CD14-positive monocyte (primary cell): ENCODE measurements around the gene ADAMTS9. TPM values are rescaled to one million over a fixed set of nuclear protein-coding genes. Genes with fewer than 3 reads are reported as not detected.

ENCODE experiments used
- DNase-seq, 3 donors: peaks; one replicate each; pipeline ENCODE4 v3.0.0-alpha.2; 2011 to 2022
- H2AFZ ChIP-seq: 2 replicates; pipeline ENCODE4 v1.6.0; 2012; ENCODE audit warnings: mild to moderate bottlenecking, low read depth, low read length, inconsistent platforms; ENCODE audit not compliant: insufficient read depth, poor library complexity, severe bottlenecking
- H3K27ac ChIP-seq, 2 donors: 1 replicate in 1 of 2; 2 replicates in 1 of 2; pipeline ENCODE4 v1.5.1; 2012 to 2013; ENCODE audit warnings: low read length in 2 of 2, control low read depth in 1 of 2, inconsistent platforms in 1 of 2, low read depth in 1 of 2, mild to moderate bottlenecking in 1 of 2
- H3K27me3 ChIP-seq, 2 donors: one replicate each; pipeline versions ENCODE4 v1.6.0 to v1.6.1; 2011 to 2013; ENCODE audit warnings: low read length in 2 of 2; ENCODE audit not compliant: control insufficient read depth in 2 of 2, insufficient read depth in 2 of 2
- H3K36me3 ChIP-seq, 2 donors: replicated peaks in 1 of 2; 1 replicate in 1 of 2; 2 replicates in 1 of 2; pipeline versions ENCODE4 v1.5.1 to v1.6.1; 2012 to 2013; ENCODE audit warnings: low read length in 2 of 2, control low read depth in 1 of 2, inconsistent platforms in 1 of 2, mild to moderate bottlenecking in 1 of 2; ENCODE audit not compliant: insufficient read depth in 2 of 2, control insufficient read depth in 1 of 2
- H3K4me1 ChIP-seq, 2 donors: 1 replicate in 1 of 2; 2 replicates in 1 of 2; pipeline versions ENCODE4 v1.5.1 to v1.6.1; 2012 to 2013; ENCODE audit warnings: low read length in 2 of 2, control low read depth in 1 of 2, inconsistent platforms in 1 of 2, mild to moderate bottlenecking in 1 of 2, moderate library complexity in 1 of 2; ENCODE audit not compliant: insufficient read depth in 2 of 2, control insufficient read depth in 1 of 2
- H3K4me2 ChIP-seq: replicated peaks from 2 replicates; pipeline ENCODE3; 2012; ENCODE audit warnings: low read length, moderate library complexity, mild to moderate bottlenecking; ENCODE audit not compliant: poor library complexity, severe bottlenecking; ENCODE audit errors: extremely low read depth
- H3K4me3 ChIP-seq, 3 experiments: fragments of 200-600 bp in 1 of 3; sonication (generic) in 1 of 3; replicated peaks in 1 of 3; 1 replicate in 2 of 3; 2 replicates in 1 of 3; pipeline ENCODE4 v1.5.1; 2011 to 2013; ENCODE audit warnings: low read length in 3 of 3, mild to moderate bottlenecking in 3 of 3, control low read depth in 2 of 3, low read depth in 2 of 3, inconsistent platforms in 1 of 3, moderate library complexity in 1 of 3
- H3K79me2 ChIP-seq: 2 replicates; pipeline ENCODE4 v1.6.0; 2012; ENCODE audit warnings: mild to moderate bottlenecking, control low read depth, inconsistent platforms, low read length, moderate library complexity; ENCODE audit not compliant: insufficient read depth
- H3K9ac ChIP-seq: 2 replicates; pipeline ENCODE4 v1.6.0; 2017; ENCODE audit warnings: low read length, mild to moderate bottlenecking; ENCODE audit not compliant: insufficient read depth, poor library complexity, severe bottlenecking
- H3K9me3 ChIP-seq, 2 donors: replicated peaks in 1 of 2; 1 replicate in 1 of 2; 2 replicates in 1 of 2; pipeline versions ENCODE4 v1.5.1 to v1.6.1; 2012 to 2013; ENCODE audit warnings: low read length in 2 of 2, control low read depth in 1 of 2; ENCODE audit not compliant: control insufficient read depth in 1 of 2, insufficient read depth in 1 of 2
- H4K20me1 ChIP-seq: 2 replicates; pipeline ENCODE4 v1.6.0; 2012; ENCODE audit warnings: mild to moderate bottlenecking, low read length, control low read depth, moderate library complexity; ENCODE audit not compliant: insufficient read depth
- H3K27ac Mint-ChIP-seq, 7 donors: one replicate each; pipeline ENCODE4 v1.8.0; 2020; ENCODE audit warnings: mild to moderate bottlenecking in 7 of 7, mixed read lengths in 7 of 7, moderate library complexity in 6 of 7, inconsistent platforms in 2 of 7
- H3K27me3 Mint-ChIP-seq, 3 donors: one replicate each; pipeline ENCODE4 v1.8.0; 2021 to 2022; ENCODE audit warnings: low read depth in 3 of 3, mild to moderate bottlenecking in 3 of 3, mixed read lengths in 3 of 3, moderate library complexity in 3 of 3, inconsistent platforms in 1 of 3
- H3K36me3 Mint-ChIP-seq, 2 donors: one replicate each; pipeline ENCODE4 v1.8.0; 2020; ENCODE audit warnings: mixed read lengths in 2 of 2, inconsistent platforms in 1 of 2, mild to moderate bottlenecking in 1 of 2
- H3K4me1 Mint-ChIP-seq: one replicate; pipeline ENCODE4 v1.8.0; 2020; ENCODE audit warnings: mild to moderate bottlenecking, mixed read lengths
- H3K4me3 Mint-ChIP-seq, 2 donors: one replicate each; pipeline ENCODE4 v1.8.0; 2020; ENCODE audit warnings: mild to moderate bottlenecking in 2 of 2, mixed read lengths in 2 of 2, moderate library complexity in 1 of 2
- H3K9me3 Mint-ChIP-seq, 7 donors: one replicate each; pipeline ENCODE4 v1.8.0; 2020 to 2022; ENCODE audit warnings: mixed read lengths in 7 of 7, mild to moderate bottlenecking in 6 of 7, moderate library complexity in 6 of 7, inconsistent platforms in 2 of 7
- CTCF ChIP-seq: fragments of 200-600 bp; IDR thresholded peaks from one replicate; pipeline ENCODE4 v1.8.0; 2022; ENCODE audit warnings: antibody characterized with exemption, mild to moderate bottlenecking
- WGBS: methylation state at CpG from one replicate; pipeline ENCODE4 v1.1.5; 2013; ENCODE audit warnings: missing lambda C conversion rate; ENCODE audit not compliant: insufficient coverage; 5-methylcytosine and 5-hydroxymethylcytosine counted together
- intact Hi-C, 2 donors: fragments of 100-400 bp; cut with micrococcal nuclease; formaldehyde crosslinking; loops; one replicate each; pipeline versions ENCODE4 v1.15.0 to v1.15.1; 2023
- polyA plus RNA-seq, 3 donors: library from polyadenylated mRNA; depleted of rRNA in 1 of 3; unstranded in 2 of 3; stranded (reverse) in 1 of 3; fragments of 300-500 nt in 2 of 3; fragments of >200 nt in 1 of 3; fragmentation: Illumina TruSeq in 2 of 3; gene quantifications; 1 replicate in 2 of 3; 2 replicates in 1 of 3; pipeline ENCODE4 v1.2.3, GENCODE V29; 2012 to 2021

The ADAMTS9 gene
- polyA plus RNA-seq, 3 donors = not detected

- Histone ChIP-seq H3K9me3 (no peaks in the 10 kb centered on the region), H3K4me2 (no peak overlapping the region), H3K27me3 (peaks cover under 1 to 15% of the 10 kb centered on the region in 2 donors), H3K27ac (no peak overlapping the region), H4K20me1 (no peaks in the 10 kb centered on the region), H3K9ac (no peak overlapping the region), H3K79me2 (no peaks in the 10 kb centered on the region), H2AFZ (no peak overlapping the region), H3K4me1 (no peaks in the 10 kb centered on the region), H3K36me3 (no peaks in the 10 kb centered on the region), H3K4me3 (no peak overlapping the region)
- H3K36me3 Mint-ChIP-seq = no peaks in the 10 kb centered on the region
- intact Hi-C loops = no loop called here
- no peak overlapping the region for H3K27ac Mint-ChIP-seq
- peaks cover 15 to 28% (median 18%) of the 10 kb centered on the region in 3 donors for H3K27me3 Mint-ChIP-seq
- no peak for TF ChIP-seq CTCF
- WGBS = no CpG with 5 or more reads among the region's 5 CpGs
- H3K4me1 Mint-ChIP-seq = no peaks in the 10 kb centered on the region
- no peak overlapping the region for H3K4me3 Mint-ChIP-seq
- no peak for DNase-seq
- peaks cover 0 to 6% (median 2%) of the 10 kb centered on the region in 7 donors for H3K9me3 Mint-ChIP-seq
Measured at GRCh38 chr3:64681015-64681414, 6.8 kb downstream of the ADAMTS9 start.

GRCh38 chr3:64680334-64680733, 7.5 kb downstream of the ADAMTS9 start:
- 86% methylated on average over 1 of the region's 4 CpGs for WGBS
- no peaks in the 10 kb centered on the region for H3K36me3 Mint-ChIP-seq

More at GRCh38 chr3:64680334-64680733, 7.5 kb downstream of the ADAMTS9 start:
- Histone ChIP-seq H4K20me1 (no peaks in the 10 kb centered on the region), H3K4me1 (no peaks in the 10 kb centered on the region), H3K27ac (no peak overlapping the region), H3K36me3 (no peaks in the 10 kb centered on the region), H3K79me2 (no peaks in the 10 kb centered on the region), H3K9me3 (no peaks in the 10 kb centered on the region), H2AFZ (no peak overlapping the region), H3K27me3 (peaks cover 0 to 9% of the 10 kb centered on the region in 2 donors), H3K4me3 (no peak overlapping the region), H3K9ac (no peak overlapping the region), H3K4me2 (no peak overlapping the region)
- H3K27ac Mint-ChIP-seq = no peak overlapping the region
- peaks cover 10 to 21% (median 11%) of the 10 kb centered on the region in 3 donors for H3K27me3 Mint-ChIP-seq
- intact Hi-C loops = no loop called here
- no peak overlapping the region for H3K4me3 Mint-ChIP-seq
- no peaks in the 10 kb centered on the region for H3K4me1 Mint-ChIP-seq
- no peak for DNase-seq
- TF ChIP-seq CTCF = no peak
- peaks cover 0 to 4% (median 2%) of the 10 kb centered on the region in 7 donors for H3K9me3 Mint-ChIP-seq
